ENCODE data around the gene LIPG.
A peak's percentile ranks its signal among the peaks of the same experiment; 100 is the strongest.

Gene LIPG

DNA sequence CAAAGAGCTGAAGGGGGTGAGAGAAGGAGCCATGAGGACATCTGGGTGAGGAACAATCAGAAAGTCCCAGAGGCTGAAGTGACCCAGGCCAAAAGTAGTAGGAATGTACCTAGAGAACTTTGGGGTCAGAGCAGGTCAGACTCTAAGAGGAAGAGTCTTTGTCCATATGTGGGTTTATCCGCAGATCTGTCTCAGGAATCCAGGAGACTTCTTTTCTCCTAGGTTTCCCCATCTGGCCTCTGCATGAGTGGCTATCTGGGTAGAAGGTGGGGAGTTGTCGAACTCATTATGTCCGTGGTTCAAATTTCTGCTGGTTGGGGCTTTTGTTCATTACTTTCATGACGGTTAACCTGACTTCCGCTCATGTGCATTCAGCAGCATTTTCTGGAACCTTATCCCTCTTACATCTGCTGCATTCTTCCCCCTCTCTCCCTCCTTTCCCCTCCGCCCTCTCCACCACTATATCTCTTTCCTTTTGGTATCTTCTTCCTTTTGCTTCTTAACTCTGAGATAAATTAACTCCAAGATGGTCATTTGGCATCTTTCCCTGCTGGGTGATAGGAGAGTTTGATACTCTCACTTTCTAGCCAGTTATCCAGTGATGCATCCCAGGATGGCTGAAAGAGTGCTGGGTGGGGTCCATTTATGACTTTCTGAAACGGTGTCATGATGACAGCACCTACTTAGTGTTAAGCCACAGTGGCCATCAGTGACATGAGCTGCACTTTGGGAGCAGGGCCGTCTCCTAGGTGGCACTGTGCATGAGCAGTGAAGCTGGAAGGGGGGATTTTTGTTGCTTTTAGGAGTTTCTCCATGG is 2.1 kb downstream of the LIPG start:
- H3K23ac ChIP-seq (ENCODE audit: low read depth, low read length, poor library complexity) = no peak overlapping the region
- no peak overlapping the region for H2BK5ac ChIP-seq (ENCODE audit: low read length)
- peaks cover 23 to 25% of the 10 kb centered on the region in 2 donors for H3K4me1 ChIP-seq (ENCODE audit: control insufficient read depth in 2 of 2, insufficient read depth in 1 of 2, low read depth in 1 of 2, low read length in 2 of 2)
- H3K27ac ChIP-seq (replicated peaks; ENCODE audit: low read length) = no peak overlapping the region
- peak overlapping the region; percentile 100 for H3K4me2 ChIP-seq (ENCODE audit: insufficient read depth, low read length, poor library complexity, severe bottlenecking)
- H3K14ac ChIP-seq (ENCODE audit: low read length) = no peak overlapping the region
- no peak overlapping the region for H3K4ac ChIP-seq (ENCODE audit: low read length)
- no peak overlapping the region for H3K9ac ChIP-seq (ENCODE audit: low read depth, low read length, poor library complexity)
- no peak for DNase-seq (ENCODE audit: low spot score)
- H2BK120ac ChIP-seq (ENCODE audit: low read depth, low read length) = no peak overlapping the region
- peaks cover 14 to 42% of the 10 kb centered on the region in 2 donors for H3K36me3 ChIP-seq (replicated peaks in 1 of 2; ENCODE audit: control insufficient read depth in 2 of 2, insufficient read depth in 2 of 2, low read length in 2 of 2)
- no peak overlapping the region for H2AK5ac ChIP-seq (ENCODE audit: low read depth, low read length)
- no peak overlapping the region for H2BK12ac ChIP-seq (ENCODE audit: low read length)
- H4K8ac ChIP-seq (ENCODE audit: low read depth, low read length) = no peak overlapping the region
- H2AFZ ChIP-seq (ENCODE audit: low read length) = no peak overlapping the region
- H3K27me3 ChIP-seq (ENCODE audit: control insufficient read depth in 3 of 3, insufficient read depth in 3 of 3, low read depth in 1 of 3, low read length in 3 of 3) = no peaks in the 10 kb centered on the region
- peaks cover 2% of the 10 kb centered on the region for H3K79me1 ChIP-seq (ENCODE audit: low read depth, low read length)
- no peak overlapping the region for H2BK15ac ChIP-seq (ENCODE audit: low read length)
- H3K18ac ChIP-seq (ENCODE audit: low read length) = no peak overlapping the region
- H3K4me3 ChIP-seq (ENCODE audit: low read length in 2 of 2) = peak overlapping the region in 1 of 2 donors; percentile 64
- WGBS, 2 donors (ENCODE audit: extremely low coverage in 2 of 2, insufficient read length in 2 of 2, insufficient replicate concordance in 1 of 2) = 100% methylated on average over 1 of the region's 8 CpGs; no CpG with 5 or more reads in 1 of the 2 donors
- H3K9me3 ChIP-seq (replicated peaks in 1 of 2; ENCODE audit: control insufficient read depth in 2 of 2, insufficient read depth in 1 of 2, low read depth in 1 of 2, low read length in 2 of 2) = peaks cover 4 to 13% of the 10 kb centered on the region in 2 donors
- peak overlapping the region; percentile 22 for H4K91ac ChIP-seq (ENCODE audit: low read depth, low read length, poor library complexity)

DNA sequence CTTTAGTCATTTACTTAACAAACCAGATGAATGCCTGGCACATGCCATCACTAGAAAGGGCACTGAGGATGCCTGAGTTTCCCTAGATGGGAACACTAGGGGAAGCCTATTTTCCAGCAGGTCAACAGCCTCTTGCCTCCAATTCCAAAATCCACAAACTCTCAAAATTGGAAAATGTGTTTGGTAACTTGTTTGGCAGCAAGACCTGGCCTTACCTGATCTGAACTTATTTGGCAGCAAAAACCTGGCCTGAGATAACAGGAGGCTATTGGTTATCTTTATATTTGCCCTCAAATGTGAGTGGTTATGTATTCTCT is 2.6 kb downstream of the LIPG start:
- Histone ChIP-seq H4K91ac (ENCODE audit: low read depth, low read length, poor library complexity) (no peak overlapping the region), H3K27me3 (ENCODE audit: control insufficient read depth in 3 of 3, insufficient read depth in 3 of 3, low read depth in 1 of 3, low read length in 3 of 3) (no peaks in the 10 kb centered on the region), H3K4ac (ENCODE audit: low read length) (no peak overlapping the region), H2BK120ac (ENCODE audit: low read depth, low read length) (no peak overlapping the region), H3K27ac (replicated peaks; ENCODE audit: low read length) (no peak overlapping the region), H2BK15ac (ENCODE audit: low read length) (no peak overlapping the region), H3K36me3 (replicated peaks in 1 of 2; ENCODE audit: control insufficient read depth in 2 of 2, insufficient read depth in 2 of 2, low read length in 2 of 2) (peaks cover 20 to 47% of the 10 kb centered on the region in 2 donors), H3K18ac (ENCODE audit: low read length) (no peak overlapping the region), H3K4me2 (ENCODE audit: insufficient read depth, low read length, poor library complexity, severe bottlenecking) (no peak overlapping the region), H2AFZ (ENCODE audit: low read length) (no peak overlapping the region), H3K9me3 (replicated peaks in 1 of 2; ENCODE audit: control insufficient read depth in 2 of 2, insufficient read depth in 1 of 2, low read depth in 1 of 2, low read length in 2 of 2) (peaks cover 4 to 9% of the 10 kb centered on the region in 2 donors), H3K79me1 (ENCODE audit: low read depth, low read length) (peaks cover 2% of the 10 kb centered on the region), H2BK5ac (ENCODE audit: low read length) (no peak overlapping the region), H4K8ac (ENCODE audit: low read depth, low read length) (no peak overlapping the region), H3K14ac (ENCODE audit: low read length) (no peak overlapping the region), H3K4me3 (ENCODE audit: low read length in 2 of 2) (peak overlapping the region in 1 of 2 donors; percentile 64), H3K23ac (ENCODE audit: low read depth, low read length, poor library complexity) (no peak overlapping the region), H3K4me1 (ENCODE audit: control insufficient read depth in 2 of 2, insufficient read depth in 1 of 2, low read depth in 1 of 2, low read length in 2 of 2) (peaks cover 23 to 25% of the 10 kb centered on the region in 2 donors), H3K9ac (ENCODE audit: low read depth, low read length, poor library complexity) (no peak overlapping the region), H2AK5ac (ENCODE audit: low read depth, low read length) (no peak overlapping the region), H2BK12ac (ENCODE audit: low read length) (no peak overlapping the region)
- DNase-seq (ENCODE audit: low spot score) = no peak

DNA sequence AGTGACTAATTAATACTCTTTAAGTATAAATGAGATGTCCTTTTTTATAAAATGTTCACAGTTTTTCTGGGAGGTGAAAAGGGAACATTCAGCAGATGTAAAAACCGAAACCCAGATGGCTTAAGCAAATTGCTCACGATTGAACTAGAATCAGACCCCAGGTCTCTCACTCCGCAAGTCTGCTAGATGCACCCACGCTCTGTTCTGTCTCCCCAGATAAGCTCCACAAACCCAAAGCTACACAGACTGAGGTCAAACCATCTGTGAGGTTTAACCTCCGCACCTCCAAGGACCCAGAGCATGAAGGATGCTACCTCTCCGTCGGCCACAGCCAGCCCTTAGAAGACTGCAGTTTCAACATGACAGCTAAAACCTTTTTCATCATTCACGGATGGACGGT is 3.2 kb downstream of the LIPG start:
- H3K4me3 ChIP-seq (ENCODE audit: low read length in 2 of 2) = no peak overlapping the region
- no peak overlapping the region for H4K8ac ChIP-seq (ENCODE audit: low read depth, low read length)
- H3K4ac ChIP-seq (ENCODE audit: low read length) = no peak overlapping the region
- no peak overlapping the region for H2AFZ ChIP-seq (ENCODE audit: low read length)
- no peak overlapping the region for H3K9ac ChIP-seq (ENCODE audit: low read depth, low read length, poor library complexity)
- H3K9me3 ChIP-seq (replicated peaks in 1 of 2; ENCODE audit: control insufficient read depth in 2 of 2, insufficient read depth in 1 of 2, low read depth in 1 of 2, low read length in 2 of 2) = peaks cover 1 to 6% of the 10 kb centered on the region in 2 donors
- H2BK12ac ChIP-seq (ENCODE audit: low read length) = no peak overlapping the region
- no CpG with 5 or more reads among the region's 9 CpGs for WGBS, 2 donors (ENCODE audit: extremely low coverage in 2 of 2, insufficient read length in 2 of 2, insufficient replicate concordance in 1 of 2)
- no peak overlapping the region for H3K14ac ChIP-seq (ENCODE audit: low read length)
- no peak overlapping the region for H2AK5ac ChIP-seq (ENCODE audit: low read depth, low read length)
- peaks cover 23 to 25% of the 10 kb centered on the region in 2 donors for H3K4me1 ChIP-seq (ENCODE audit: control insufficient read depth in 2 of 2, insufficient read depth in 1 of 2, low read depth in 1 of 2, low read length in 2 of 2)
- H3K27ac ChIP-seq (replicated peaks; ENCODE audit: low read length) = no peak overlapping the region
- H3K18ac ChIP-seq (ENCODE audit: low read length) = no peak overlapping the region
- no peak overlapping the region for H3K4me2 ChIP-seq (ENCODE audit: insufficient read depth, low read length, poor library complexity, severe bottlenecking)
- H3K23ac ChIP-seq (ENCODE audit: low read depth, low read length, poor library complexity) = no peak overlapping the region
- H4K91ac ChIP-seq (ENCODE audit: low read depth, low read length, poor library complexity) = no peak overlapping the region
- H3K36me3 ChIP-seq (replicated peaks in 1 of 2; ENCODE audit: control insufficient read depth in 2 of 2, insufficient read depth in 2 of 2, low read length in 2 of 2) = peaks cover 22 to 54% of the 10 kb centered on the region in 2 donors
- H3K79me1 ChIP-seq (ENCODE audit: low read depth, low read length) = peaks cover 2% of the 10 kb centered on the region
- H2BK120ac ChIP-seq (ENCODE audit: low read depth, low read length) = no peak overlapping the region
- no peak for DNase-seq (ENCODE audit: low spot score)
- no peaks in the 10 kb centered on the region for H3K27me3 ChIP-seq (ENCODE audit: control insufficient read depth in 3 of 3, insufficient read depth in 3 of 3, low read depth in 1 of 3, low read length in 3 of 3)
- H2BK5ac ChIP-seq (ENCODE audit: low read length) = no peak overlapping the region
- no peak overlapping the region for H2BK15ac ChIP-seq (ENCODE audit: low read length)

DNA sequence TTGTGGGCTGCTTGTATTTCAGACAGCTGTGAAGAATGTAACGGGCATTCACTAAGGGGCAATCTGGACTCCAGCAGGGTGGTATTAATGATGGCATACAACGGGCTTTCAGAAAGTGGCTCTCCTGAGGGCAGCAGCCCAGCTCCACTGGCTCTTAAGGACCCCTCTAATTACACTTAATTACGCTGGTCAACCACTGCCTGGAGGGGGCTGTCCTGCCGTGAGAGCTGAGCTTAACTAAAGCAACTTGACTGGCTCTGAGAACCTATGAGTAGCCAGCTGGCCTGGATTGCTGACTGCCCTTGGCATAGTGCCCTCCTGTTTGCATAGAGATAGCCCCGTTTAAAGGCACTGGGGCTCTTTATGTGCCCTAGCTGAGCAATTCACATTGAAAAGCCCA is 3.8 kb downstream of the LIPG start:
- Histone ChIP-seq H3K4me1 (ENCODE audit: control insufficient read depth in 2 of 2, insufficient read depth in 1 of 2, low read depth in 1 of 2, low read length in 2 of 2) (peaks cover 21 to 25% of the 10 kb centered on the region in 2 donors), H2BK120ac (ENCODE audit: low read depth, low read length) (no peak overlapping the region), H2BK15ac (ENCODE audit: low read length) (no peak overlapping the region), H3K79me1 (ENCODE audit: low read depth, low read length) (peaks cover 2% of the 10 kb centered on the region), H3K9ac (ENCODE audit: low read depth, low read length, poor library complexity) (no peak overlapping the region), H3K27me3 (ENCODE audit: control insufficient read depth in 3 of 3, insufficient read depth in 3 of 3, low read depth in 1 of 3, low read length in 3 of 3) (no peaks in the 10 kb centered on the region), H2BK5ac (ENCODE audit: low read length) (no peak overlapping the region), H3K18ac (ENCODE audit: low read length) (no peak overlapping the region), H3K4me2 (ENCODE audit: insufficient read depth, low read length, poor library complexity, severe bottlenecking) (peak overlapping the region; percentile 15), H3K14ac (ENCODE audit: low read length) (no peak overlapping the region), H4K8ac (ENCODE audit: low read depth, low read length) (no peak overlapping the region), H2AK5ac (ENCODE audit: low read depth, low read length) (no peak overlapping the region), H2AFZ (ENCODE audit: low read length) (no peak overlapping the region), H3K9me3 (replicated peaks in 1 of 2; ENCODE audit: control insufficient read depth in 2 of 2, insufficient read depth in 1 of 2, low read depth in 1 of 2, low read length in 2 of 2) (peaks cover 0 to under 1% of the 10 kb centered on the region in 2 donors), H3K4me3 (ENCODE audit: low read length in 2 of 2) (no peak overlapping the region), H3K36me3 (replicated peaks in 1 of 2; ENCODE audit: control insufficient read depth in 2 of 2, insufficient read depth in 2 of 2, low read length in 2 of 2) (peaks cover 22 to 57% of the 10 kb centered on the region in 2 donors), H2BK12ac (ENCODE audit: low read length) (no peak overlapping the region), H3K23ac (ENCODE audit: low read depth, low read length, poor library complexity) (no peak overlapping the region), H4K91ac (ENCODE audit: low read depth, low read length, poor library complexity) (no peak overlapping the region), H3K4ac (ENCODE audit: low read length) (no peak overlapping the region), H3K27ac (replicated peaks; ENCODE audit: low read length) (no peak overlapping the region)
- DNase-seq (ENCODE audit: low spot score) = no peak
- WGBS, 2 donors (ENCODE audit: extremely low coverage in 2 of 2, insufficient read length in 2 of 2, insufficient replicate concordance in 1 of 2) = no CpG with 5 or more reads among the region's 5 CpGs

Measured in neuronal stem cell (in vitro differentiated cells).